Esophagus (tissue), 2 donors: ENCODE results near the gene SUN1. TPM values are rescaled to one million over a fixed set of nuclear protein-coding genes. Genes with fewer than 3 reads are reported as not detected.

Source experiments
- H3K27ac ChIP-seq, 2 donors: one replicate each; pipeline ENCODE4 v1.5.1; 2013; ENCODE audit warnings: low read depth in 2 of 2, mild to moderate bottlenecking in 2 of 2, inconsistent platforms in 1 of 2, low read length in 1 of 2, moderate library complexity in 1 of 2
- H3K27me3 ChIP-seq, 2 donors: one replicate each; pipeline ENCODE4 v1.6.1; 2013; ENCODE audit warnings: low read length in 2 of 2, control low read depth in 1 of 2, mild to moderate bottlenecking in 1 of 2; ENCODE audit not compliant: insufficient read depth in 2 of 2, control insufficient read depth in 1 of 2
- H3K36me3 ChIP-seq, 2 donors: one replicate each; pipeline ENCODE4 v1.6.1; 2013; ENCODE audit warnings: low read length in 1 of 2; ENCODE audit not compliant: control insufficient read depth in 2 of 2, insufficient read depth in 2 of 2
- H3K4me1 ChIP-seq, 2 donors: one replicate each; pipeline ENCODE4 v1.6.1; 2013; ENCODE audit warnings: low read length in 1 of 2; ENCODE audit not compliant: control insufficient read depth in 2 of 2, insufficient read depth in 2 of 2
- H3K4me3 ChIP-seq, 2 donors: one replicate each; pipeline ENCODE4 v1.5.1; 2013; ENCODE audit warnings: low read length in 2 of 2, mild to moderate bottlenecking in 2 of 2, low read depth in 1 of 2, moderate library complexity in 1 of 2
- H3K9me3 ChIP-seq, 2 donors: one replicate each; pipeline ENCODE4 v1.6.1; 2013; ENCODE audit warnings: mild to moderate bottlenecking in 2 of 2, low read depth in 1 of 2, low read length in 1 of 2, moderate library complexity in 1 of 2; ENCODE audit not compliant: control insufficient read depth in 2 of 2, insufficient read depth in 1 of 2
- WGBS, 2 donors: extraction: QIAGEN DNeasy Blood & Tissue Kit; methylation state at CpG; one replicate each; pipeline ENCODE4 v1.1.7; 2013; 5-methylcytosine and 5-hydroxymethylcytosine counted together
- polyA plus RNA-seq, 2 donors: library from polyadenylated mRNA; stranded (reverse); fragments of 200-250 nt; gene quantifications; one replicate each; pipeline ENCODE4 v1.2.3, GENCODE V29; 2013
- donor health status: healthy with polysubstance abuse.
- donor health status: Bipolar disorder and iron deficiency.

SUN1 gene
- polyA plus RNA-seq, 2 donors: 54.7 to 91.6 TPM

DNA sequence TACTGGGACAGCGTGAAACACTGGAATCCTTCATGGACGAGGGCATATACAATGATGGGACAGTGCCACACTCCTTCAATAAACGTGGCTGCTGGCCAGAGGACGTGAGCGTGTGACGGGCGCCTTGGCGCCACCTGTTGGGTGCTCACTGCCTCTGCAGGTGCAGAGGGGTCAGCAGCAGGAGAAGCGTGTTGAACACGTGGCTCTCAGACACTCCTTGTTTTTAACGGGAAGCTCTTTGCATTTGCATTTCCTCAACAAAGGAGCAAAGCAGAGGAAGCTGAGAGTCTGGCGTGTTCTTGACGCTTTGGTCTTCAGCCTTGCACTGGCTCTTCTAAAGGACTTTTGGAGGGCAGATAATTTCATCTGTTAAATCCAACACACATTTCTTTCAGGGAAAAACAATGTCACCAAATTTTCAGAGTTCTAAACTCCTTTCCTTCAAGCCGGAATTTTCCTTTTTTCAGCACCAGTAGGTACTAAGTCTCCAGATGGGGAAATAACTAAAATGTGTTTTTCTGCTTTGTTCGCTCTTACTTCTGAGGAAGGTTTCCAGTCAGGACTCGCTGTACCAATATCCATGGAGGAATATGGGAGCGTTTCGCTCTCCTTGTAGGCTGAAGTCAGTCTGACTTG lies 41.2 kb downstream of the SUN1 start:
- WGBS, 2 donors: 29% methylated on average over 18 of the region's 18 CpGs
- peaks cover 4 to 7% of the 10 kb centered on the region in 2 donors for H3K4me1 ChIP-seq
- H3K27me3 ChIP-seq: no peaks in the 10 kb centered on the region
- no peak overlapping the region for H3K4me3 ChIP-seq
- peak overlapping the region; percentile 30 to 73 for H3K27ac ChIP-seq
- H3K36me3 ChIP-seq: peaks cover 5 to 14% of the 10 kb centered on the region in 2 donors
- no peaks in the 10 kb centered on the region for H3K9me3 ChIP-seq

DNA sequence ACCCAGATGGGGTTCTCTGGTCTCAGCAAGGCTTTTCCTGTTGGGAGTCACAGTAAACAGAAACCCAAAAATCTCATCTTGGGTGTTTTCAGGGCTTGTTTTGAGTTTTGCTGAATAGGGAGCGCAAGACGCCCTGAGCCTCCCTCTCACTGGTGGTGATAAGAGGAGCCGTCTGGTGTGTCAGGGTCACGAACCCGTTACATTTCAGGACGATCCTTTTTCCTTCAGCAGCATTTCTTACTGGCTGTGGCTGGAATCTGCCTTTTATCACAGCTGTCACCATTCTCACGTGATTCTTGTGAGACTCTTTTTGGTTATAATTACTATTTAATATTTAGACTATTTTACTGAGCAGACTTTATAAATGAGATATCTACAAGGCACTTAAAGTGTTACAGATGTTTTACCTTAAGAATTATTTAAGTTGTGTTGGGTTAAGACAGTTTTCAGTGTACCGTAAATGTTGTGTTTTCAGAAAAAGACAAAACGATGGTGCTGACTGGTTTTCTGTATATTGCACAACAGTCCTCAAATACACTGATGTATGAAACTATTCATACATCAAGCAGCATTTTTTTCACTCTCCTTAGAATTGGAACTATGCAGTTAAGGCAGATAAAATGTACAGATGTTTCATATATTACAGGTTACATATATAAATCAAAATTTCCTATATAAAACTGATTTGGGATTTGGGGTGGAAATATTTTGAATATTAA lies 41.9 kb downstream of the SUN1 start:
- peaks cover 5 to 13% of the 10 kb centered on the region in 2 donors for H3K36me3 ChIP-seq
- peak overlapping the region; percentile 30 to 73 for H3K27ac ChIP-seq
- H3K4me1 ChIP-seq: peaks cover 4 to 8% of the 10 kb centered on the region in 2 donors
- H3K27me3 ChIP-seq: no peaks in the 10 kb centered on the region
- H3K9me3 ChIP-seq: no peaks in the 10 kb centered on the region
- 70 to 80% methylated on average over 9 of the region's 9 CpGs for WGBS, 2 donors
- no peak overlapping the region for H3K4me3 ChIP-seq

DNA sequence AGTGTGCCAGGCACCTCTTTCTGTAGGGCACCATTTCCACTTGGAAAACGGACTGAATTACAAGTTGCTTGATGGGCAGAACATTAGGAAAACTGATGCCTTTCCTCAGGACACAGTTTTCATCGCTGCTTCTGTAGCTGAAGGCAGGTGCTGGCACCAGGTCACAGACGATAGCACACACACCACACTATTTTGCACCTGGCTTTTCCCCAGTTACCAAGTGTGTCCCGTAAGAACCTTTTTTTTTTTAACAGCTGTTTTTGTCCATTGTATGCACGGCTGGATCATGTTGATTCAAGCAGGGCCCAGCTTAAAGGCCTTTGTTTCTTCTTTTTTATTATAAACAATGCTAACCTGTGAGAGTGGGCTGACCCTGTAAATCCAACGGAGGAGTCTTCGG lies 42.8 kb downstream of the SUN1 start:
- peaks cover 4 to 10% of the 10 kb centered on the region in 2 donors for H3K4me1 ChIP-seq
- no peaks in the 10 kb centered on the region for H3K27me3 ChIP-seq
- H3K4me3 ChIP-seq: no peak overlapping the region
- 53 to 67% methylated on average over 7 of the region's 7 CpGs for WGBS, 2 donors
- H3K9me3 ChIP-seq: no peaks in the 10 kb centered on the region
- H3K36me3 ChIP-seq: peaks cover 0 to 9% of the 10 kb centered on the region in 2 donors
- H3K27ac ChIP-seq: peak overlapping the region; percentile 21 to 72

DNA sequence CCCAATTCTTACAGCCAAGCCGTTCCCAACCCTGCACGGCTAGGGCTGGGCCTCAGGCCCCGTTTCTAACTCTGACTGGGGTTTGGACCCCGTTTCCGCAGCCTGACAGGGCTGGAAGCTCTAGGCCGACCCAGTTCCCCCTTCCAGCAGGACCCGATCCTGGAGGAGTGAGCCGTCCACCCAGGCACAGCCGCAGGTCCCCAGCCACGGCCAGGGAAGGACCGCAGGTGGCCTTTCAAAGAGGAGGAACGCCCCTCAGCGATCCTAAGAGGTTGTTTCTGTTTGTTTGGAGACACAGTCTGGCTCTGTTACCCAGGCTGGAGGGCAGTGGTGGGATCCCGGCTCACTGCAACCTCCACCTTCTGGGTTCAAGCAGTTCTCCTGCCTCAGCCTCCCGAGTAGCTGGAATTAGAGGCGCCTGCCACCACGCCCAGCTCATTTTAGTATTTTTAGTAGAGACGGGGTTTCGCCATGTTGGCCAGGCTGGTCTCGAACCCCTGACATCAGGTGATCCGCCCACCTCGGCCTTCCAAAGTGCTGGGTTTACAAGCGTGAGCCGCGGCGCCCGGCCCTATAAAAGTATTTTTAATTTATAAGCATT lies 43.3 kb downstream of the SUN1 start:
- WGBS, 2 donors: 66 to 68% methylated on average over 27 of the region's 27 CpGs
- Histone ChIP-seq H3K36me3 (peaks cover 0 to 12% of the 10 kb centered on the region in 2 donors), H3K9me3 (no peaks in the 10 kb centered on the region), H3K27me3 (no peaks in the 10 kb centered on the region), H3K27ac (peak overlapping the region; percentile 72 to 84), H3K4me3 (peak overlapping the region; percentile 33 to 39), H3K4me1 (peaks cover 4 to 12% of the 10 kb centered on the region in 2 donors)

DNA sequence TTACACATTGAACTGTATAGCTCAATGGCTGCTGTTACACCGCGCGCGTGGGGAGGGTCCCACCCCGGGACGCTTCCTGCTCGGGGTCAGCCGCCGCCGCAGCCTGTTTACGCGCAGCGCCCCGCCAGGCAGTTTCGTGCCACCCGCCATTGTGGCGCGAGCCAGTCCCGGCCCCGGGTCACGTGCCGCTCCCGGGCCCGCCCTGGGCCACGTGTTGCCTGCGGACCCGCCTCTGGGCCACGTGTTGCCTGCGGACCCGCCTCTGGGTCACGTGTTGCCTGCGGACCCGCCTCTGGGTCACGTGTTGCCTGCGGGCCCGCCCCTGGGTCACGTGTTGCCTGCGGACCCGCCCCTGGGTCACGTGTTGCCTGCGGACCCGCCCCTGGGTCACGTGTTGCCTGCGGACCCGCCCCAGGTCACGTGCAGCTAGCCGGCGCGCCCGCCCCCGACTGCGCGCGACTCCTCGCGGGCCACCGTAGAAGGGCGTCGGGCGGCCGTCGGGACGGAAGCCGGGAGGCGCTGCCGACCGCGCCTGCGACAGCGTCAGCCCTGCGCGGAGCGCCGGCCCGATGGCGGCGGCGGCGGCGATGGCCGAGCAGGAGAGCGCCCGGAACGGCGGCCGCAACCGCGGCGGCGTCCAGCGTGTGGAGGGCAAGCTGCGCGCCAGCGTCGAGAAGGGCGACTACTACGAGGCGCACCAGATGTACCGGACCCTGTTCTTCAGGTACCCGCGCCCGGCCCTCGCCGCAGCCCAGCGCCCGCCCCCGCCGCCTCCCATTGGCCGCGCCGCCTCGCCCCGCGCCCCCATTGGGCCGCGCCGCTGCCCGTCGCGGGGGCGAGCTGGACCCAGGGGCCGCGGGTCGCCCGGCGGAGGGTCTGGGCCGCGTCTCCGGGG lies 44.0 kb downstream of the SUN1 start, which contains the start of gene GET4:
Gene GET4 (plus strand): TSS at position 478 of the 895 bp plus-strand sequence. CDS start 92 bp downstream, at position 570.
- Histone ChIP-seq H3K27ac (peak within 1 kb of the TSS; percentile 94 to 96), H3K27me3 (no peaks in the 10 kb centered on the region), H3K4me3 (peak within 1 kb of the TSS; percentile 88 to 96), H3K36me3 (peaks cover 0 to 12% of the 10 kb centered on the region in 2 donors), H3K4me1 (peaks cover 4 to 12% of the 10 kb centered on the region in 2 donors), H3K9me3 (no peaks in the 10 kb centered on the region)
- WGBS, 2 donors: 0 to 1% methylated on average over 67 to 129 of the region's 129 CpGs

DNA sequence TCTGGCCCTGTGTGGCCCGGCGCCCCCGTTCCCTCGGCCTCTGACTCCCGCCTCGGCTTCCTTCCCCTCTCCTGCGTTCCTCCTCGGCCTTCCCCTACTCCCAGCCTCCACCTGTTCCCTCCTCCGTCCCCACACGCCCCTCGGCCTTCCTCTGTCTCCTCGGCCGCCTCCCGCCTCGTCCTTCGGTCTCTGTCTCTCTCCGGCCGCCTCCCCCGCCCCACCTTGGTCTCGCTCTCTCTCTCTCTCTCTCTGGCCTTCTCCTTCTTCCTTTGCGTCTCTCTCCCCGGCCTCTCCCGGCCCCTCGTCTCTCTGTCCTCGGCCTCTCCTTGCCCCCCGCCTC lies 44.7 kb downstream of the SUN1 start:
- peaks cover 0 to 9% of the 10 kb centered on the region in 2 donors for H3K36me3 ChIP-seq
- 1% methylated on average over 23 to 26 of the region's 26 CpGs for WGBS, 2 donors
- no peaks in the 10 kb centered on the region for H3K9me3 ChIP-seq
- H3K4me3 ChIP-seq: peak overlapping the region; percentile 88 to 96
- H3K27me3 ChIP-seq: no peaks in the 10 kb centered on the region
- H3K4me1 ChIP-seq: peaks cover 4 to 12% of the 10 kb centered on the region in 2 donors
- peak overlapping the region; percentile 94 to 96 for H3K27ac ChIP-seq

DNA sequence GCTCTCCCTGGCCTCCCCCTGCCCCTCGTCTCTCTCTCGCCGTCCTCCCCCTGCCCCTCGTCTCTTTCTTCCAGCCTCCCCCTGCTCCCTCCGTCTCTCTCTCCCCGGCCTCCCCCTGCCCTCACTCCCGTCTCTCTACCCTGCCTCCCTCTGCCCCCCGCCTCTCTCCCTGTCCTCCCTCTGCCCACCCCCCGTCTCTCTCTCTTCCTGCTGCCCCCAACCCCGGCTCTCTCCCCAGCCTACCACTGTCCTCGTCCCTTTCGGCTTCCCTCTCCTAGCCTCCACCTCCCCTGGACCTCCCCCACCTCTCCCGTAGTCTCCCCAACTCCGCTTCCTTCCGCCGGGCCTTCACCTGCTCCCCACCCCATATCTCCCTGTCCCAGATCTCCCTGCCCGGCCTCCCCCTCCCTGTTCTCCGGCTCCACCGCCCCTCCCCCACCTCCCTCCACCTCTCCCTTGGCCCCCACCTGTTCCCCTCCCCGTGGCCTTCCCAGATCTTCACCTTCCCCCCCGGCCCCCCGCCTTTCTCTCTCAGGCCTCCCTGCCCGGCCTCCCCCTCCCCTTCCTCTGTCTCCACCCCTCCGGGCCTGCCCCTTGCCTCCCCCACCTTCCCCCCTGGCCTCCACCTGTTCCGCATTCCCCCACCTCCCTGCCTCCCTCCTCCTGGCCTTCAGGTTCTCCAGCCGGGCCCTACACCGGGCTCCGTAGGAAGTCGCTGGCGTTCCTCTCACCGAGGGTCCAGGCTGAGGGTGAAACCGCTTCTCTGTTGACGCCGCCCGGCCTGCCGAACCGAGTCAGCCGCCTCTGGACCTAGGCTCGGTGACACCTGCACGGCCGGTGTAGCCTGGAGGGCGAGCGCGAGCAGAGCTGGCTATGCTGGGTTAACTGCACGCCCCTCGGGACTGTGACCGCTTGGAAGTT lies 45.3 kb downstream of the SUN1 start:
- H3K27ac ChIP-seq: peak overlapping the region; percentile 94 to 96
- H3K27me3 ChIP-seq: no peaks in the 10 kb centered on the region
- peaks cover 0 to 3% of the 10 kb centered on the region in 2 donors for H3K36me3 ChIP-seq
- WGBS, 2 donors: 12 to 15% methylated on average over 47 of the region's 47 CpGs
- H3K9me3 ChIP-seq: no peaks in the 10 kb centered on the region
- H3K4me1 ChIP-seq: peaks cover 4 to 13% of the 10 kb centered on the region in 2 donors
- peak overlapping the region; percentile 88 to 96 for H3K4me3 ChIP-seq

DNA sequence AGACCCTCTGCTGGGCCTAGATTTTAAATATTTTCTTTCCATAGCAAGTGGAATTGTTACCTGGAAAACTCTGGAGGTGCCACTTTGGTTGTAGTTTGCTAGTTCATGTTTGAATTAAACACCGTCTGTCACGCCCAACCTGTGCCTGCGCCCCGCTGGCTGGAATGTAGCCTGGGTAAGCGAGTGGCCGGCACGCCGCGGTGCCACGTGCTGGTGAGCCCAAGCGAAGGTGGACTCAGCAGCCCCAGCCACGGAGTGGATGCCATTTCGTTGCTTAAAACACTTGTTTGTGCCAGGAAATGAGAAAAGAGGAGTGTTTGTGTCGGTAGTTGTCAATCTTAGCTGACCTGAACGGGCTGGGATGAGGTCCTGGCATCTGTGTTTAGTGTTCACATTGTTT lies 46.8 kb downstream of the SUN1 start:
- H3K27ac ChIP-seq: peak overlapping the region in 1 of 2 donors; percentile 28
- peaks cover 0 to 2% of the 10 kb centered on the region in 2 donors for H3K36me3 ChIP-seq
- H3K4me3 ChIP-seq: no peak overlapping the region
- 81 to 85% methylated on average over 15 of the region's 15 CpGs for WGBS, 2 donors
- H3K4me1 ChIP-seq: peaks cover 13 to 20% of the 10 kb centered on the region in 2 donors
- no peaks in the 10 kb centered on the region for H3K27me3 ChIP-seq
- H3K9me3 ChIP-seq: no peaks in the 10 kb centered on the region
